Transverse colon (tissue), 4 donors: ENCODE measurements around the gene CPS1.

Source experiments
- POLR2AphosphoS5 ChIP-seq, 3 donors: sonication (generic); formaldehyde crosslinking; IDR thresholded peaks; one replicate each; pipeline ENCODE4 v1.6.1; 2016; ENCODE audit warnings: antibody characterized with exemption in 3 of 3
- TF ChIP-seq, protein P1 (sequence below), 5 experiments: fragments of 200-600 bp in 3 of 5; fragments of 450-650 bp in 2 of 5; sonication (generic) in 3 of 5; IDR thresholded peaks; 1 replicate in 2 of 5; 2 replicates in 3 of 5; pipeline ENCODE4 v1.5.1; 2016 to 2017; ENCODE audit warnings: antibody characterized with exemption in 5 of 5, inconsistent platforms in 3 of 5, mild to moderate bottlenecking in 2 of 5, moderate library complexity in 1 of 5

DNA sequence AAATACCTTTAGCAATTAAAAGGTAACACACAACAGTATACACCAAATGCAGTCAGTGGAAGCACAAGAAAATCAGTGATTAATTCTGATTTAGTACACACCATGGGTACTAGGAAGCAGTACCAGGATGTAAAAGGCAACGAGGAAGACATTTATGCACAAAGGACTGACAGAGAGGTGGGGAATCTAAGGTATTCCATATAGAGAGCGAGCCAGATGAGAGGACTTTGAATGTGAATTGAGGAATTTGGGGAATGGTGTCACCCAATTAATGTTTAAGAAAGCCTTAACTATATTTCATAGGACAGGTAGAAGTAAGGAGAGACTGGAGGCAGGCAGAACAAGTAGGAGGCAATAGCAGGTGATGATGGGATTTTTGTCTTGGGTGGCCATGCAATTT lies 11.7 kb downstream of the CPS1 start:
- TF ChIP-seq, protein P1, sequence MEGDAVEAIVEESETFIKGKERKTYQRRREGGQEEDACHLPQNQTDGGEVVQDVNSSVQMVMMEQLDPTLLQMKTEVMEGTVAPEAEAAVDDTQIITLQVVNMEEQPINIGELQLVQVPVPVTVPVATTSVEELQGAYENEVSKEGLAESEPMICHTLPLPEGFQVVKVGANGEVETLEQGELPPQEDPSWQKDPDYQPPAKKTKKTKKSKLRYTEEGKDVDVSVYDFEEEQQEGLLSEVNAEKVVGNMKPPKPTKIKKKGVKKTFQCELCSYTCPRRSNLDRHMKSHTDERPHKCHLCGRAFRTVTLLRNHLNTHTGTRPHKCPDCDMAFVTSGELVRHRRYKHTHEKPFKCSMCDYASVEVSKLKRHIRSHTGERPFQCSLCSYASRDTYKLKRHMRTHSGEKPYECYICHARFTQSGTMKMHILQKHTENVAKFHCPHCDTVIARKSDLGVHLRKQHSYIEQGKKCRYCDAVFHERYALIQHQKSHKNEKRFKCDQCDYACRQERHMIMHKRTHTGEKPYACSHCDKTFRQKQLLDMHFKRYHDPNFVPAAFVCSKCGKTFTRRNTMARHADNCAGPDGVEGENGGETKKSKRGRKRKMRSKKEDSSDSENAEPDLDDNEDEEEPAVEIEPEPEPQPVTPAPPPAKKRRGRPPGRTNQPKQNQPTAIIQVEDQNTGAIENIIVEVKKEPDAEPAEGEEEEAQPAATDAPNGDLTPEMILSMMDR (IDR thresholded peaks at IDR 0.05): no peak
- no peak for TF ChIP-seq POLR2AphosphoS5 (IDR thresholded peaks at IDR 0.05)
